NCI-H748 (cell line): ENCODE measurements around the gene CDH23.

Experiments
- DNase-seq: peaks from one replicate; lab custom pipeline; 2025; ENCODE audit not compliant: unreplicated experiment; lab: John Stamatoyannopoulos, UW

CDH23 gene

GRCh38 chr10:71531485-71532446 lies 135.0 kb downstream of the CDH23 start:
- no peak for DNase-seq

GRCh38 chr10:71532878-71533277 lies 136.2 kb downstream of the CDH23 start:
- DNase-seq: no peak

GRCh38 chr10:71533936-71534335 lies 137.2 kb downstream of the CDH23 start:
- DNase-seq: no peak

- no peak for DNase-seq
Observed at GRCh38 chr10:71534568-71535194, 138.0 kb downstream of the CDH23 start.

GRCh38 chr10:71536332-71536731 lies 139.6 kb downstream of the CDH23 start:
- no peak for DNase-seq

- no peak for DNase-seq
Observed at GRCh38 chr10:71537125-71537524, 140.4 kb downstream of the CDH23 start.

GRCh38 chr10:71537681-71538080 lies 141.0 kb downstream of the CDH23 start:
- no peak for DNase-seq

GRCh38 chr10:71538608-71539260 lies 142.0 kb downstream of the CDH23 start:
- no peak for DNase-seq

- no peak for DNase-seq
Observed at GRCh38 chr10:71539442-71540118, 142.9 kb downstream of the CDH23 start.

GRCh38 chr10:71542478-71542877 lies 145.8 kb downstream of the CDH23 start:
- no peak for DNase-seq

- no peak for DNase-seq
Observed at GRCh38 chr10:71543608-71544170, 147.0 kb downstream of the CDH23 start.

GRCh38 chr10:71545001-71545400 lies 148.3 kb downstream of the CDH23 start:
- DNase-seq: no peak

GRCh38 chr10:71546220-71546619 lies 149.5 kb downstream of the CDH23 start:
- DNase-seq: no peak

GRCh38 chr10:71547312-71547711 lies 150.6 kb downstream of the CDH23 start:
- DNase-seq: no peak

GRCh38 chr10:71547876-71548846 lies 151.4 kb downstream of the CDH23 start:
- no peak for DNase-seq

- DNase-seq: no peak
Observed at GRCh38 chr10:71549766-71550533, 153.2 kb downstream of the CDH23 start.

- DNase-seq: no peak
Observed at GRCh38 chr10:71550628-71551027, 153.9 kb downstream of the CDH23 start.

- DNase-seq: no peak
Observed at GRCh38 chr10:71551970-71552369, 155.2 kb downstream of the CDH23 start.

GRCh38 chr10:71553432-71553831 lies 156.7 kb downstream of the CDH23 start:
- DNase-seq: no peak
